Hepatic stellate cell (primary cell): ENCODE results near the gene PHKB.

ENCODE experiments used
- DNase-seq: peaks from one replicate; pipeline ENCODE4 v3.0.0; 2011; ENCODE audit warnings: low spot score

PHKB gene

GRCh38 chr16:47693226-47693625 is 232.1 kb downstream of the PHKB start:
- no peak for DNase-seq

GRCh38 chr16:47694543-47694942 is 233.4 kb downstream of the PHKB start:
- no peak for DNase-seq

GRCh38 chr16:47695756-47696155 is 234.6 kb downstream of the PHKB start:
- no peak for DNase-seq

GRCh38 chr16:47697826-47698225 is 236.7 kb downstream of the PHKB start:
- DNase-seq, result no peak

GRCh38 chr16:47699106-47699505 is 238.0 kb downstream of the PHKB start:
- no peak for DNase-seq

- DNase-seq, result no peak
Measured at GRCh38 chr16:47700857-47701587, 239.9 kb downstream of the PHKB start.

GRCh38 chr16:47705266-47705665 is 244.1 kb downstream of the PHKB start:
- DNase-seq, result no peak

- no peak for DNase-seq
Measured at GRCh38 chr16:47711809-47712208, 250.7 kb downstream of the PHKB start.

- DNase-seq, result no peak
Measured at GRCh38 chr16:47712276-47713224, 251.4 kb downstream of the PHKB start.

GRCh38 chr16:47713225-47713595 is 252.1 kb downstream of the PHKB start:
- peak; percentile 44 for DNase-seq

GRCh38 chr16:47715442-47716083 is 254.4 kb downstream of the PHKB start:
- no peak for DNase-seq

GRCh38 chr16:47716571-47716970 is 255.4 kb downstream of the PHKB start:
- DNase-seq, result no peak

GRCh38 chr16:47719713-47720112 is 258.6 kb downstream of the PHKB start:
- no peak for DNase-seq

- DNase-seq, result no peak
Measured at GRCh38 chr16:47721006-47721637, 260.0 kb downstream of the PHKB start.

- no peak for DNase-seq
Measured at GRCh38 chr16:47722046-47722445, 260.9 kb downstream of the PHKB start.

- DNase-seq, result no peak
Measured at GRCh38 chr16:47724115-47724785, 263.1 kb downstream of the PHKB start.

- no peak for DNase-seq
Measured at GRCh38 chr16:47725188-47725695, 264.1 kb downstream of the PHKB start.

GRCh38 chr16:47726031-47726675 is 265.0 kb downstream of the PHKB start:
- DNase-seq, result no peak

GRCh38 chr16:47727131-47727530 is 266.0 kb downstream of the PHKB start:
- DNase-seq, result no peak

- DNase-seq, result no peak
Measured at GRCh38 chr16:47728205-47728604, 267.1 kb downstream of the PHKB start.

GRCh38 chr16:47729701-47730100 is 268.6 kb downstream of the PHKB start:
- no peak for DNase-seq
